Measurements from ENCODE around the gene MTHFSD. TPM values are rescaled to one million over a fixed set of nuclear protein-coding genes. Genes with fewer than 3 reads are reported as not detected.

The MTHFSD gene
- total RNA-seq, 1 donor = 14.7 TPM

- H3K4me3 ChIP-seq (ENCODE audit: low read depth, low read length) = no peak overlapping the region
- no peak for TF ChIP-seq CTCF (IDR thresholded peaks at IDR 0.05; ENCODE audit: insufficient read depth, low read depth, low read length)
- DNase-seq (ENCODE audit: low read depth) = no peak
Observed at GRCh38 chr16:86572606-86573005, 17.6 kb upstream of the MTHFSD start.

- H3K4me3 ChIP-seq (ENCODE audit: low read depth, low read length) = no peak overlapping the region
- DNase-seq (ENCODE audit: low read depth) = no peak
- no peak for TF ChIP-seq CTCF (IDR thresholded peaks at IDR 0.05; ENCODE audit: insufficient read depth, low read depth, low read length)
Observed at GRCh38 chr16:86572041-86572521, 17.0 kb upstream of the MTHFSD start.

- no peak for DNase-seq (ENCODE audit: low read depth)
- no peak for TF ChIP-seq CTCF (IDR thresholded peaks at IDR 0.05; ENCODE audit: insufficient read depth, low read depth, low read length)
- no peak overlapping the region for H3K4me3 ChIP-seq (ENCODE audit: low read depth, low read length)
Observed at GRCh38 chr16:86571530-86571915, 16.5 kb upstream of the MTHFSD start.

- H3K4me3 ChIP-seq (ENCODE audit: low read depth, low read length) = no peak overlapping the region
- DNase-seq (ENCODE audit: low read depth) = peak; percentile 9
Observed at GRCh38 chr16:86570558-86571529, 15.8 kb upstream of the MTHFSD start.

GRCh38 chr16:86569701-86570447, 14.8 kb upstream of the MTHFSD start:
- no peak for DNase-seq (ENCODE audit: low read depth)
- H3K4me3 ChIP-seq (ENCODE audit: low read depth, low read length) = peak overlapping the region; percentile 35
- TF ChIP-seq CTCF (IDR thresholded peaks at IDR 0.05; ENCODE audit: insufficient read depth, low read depth, low read length) = no peak

More at GRCh38 chr16:86570558-86571529, 15.8 kb upstream of the MTHFSD start:
- no peak for TF ChIP-seq CTCF (IDR thresholded peaks at IDR 0.05; ENCODE audit: insufficient read depth, low read depth, low read length)

GRCh38 chr16:86568677-86569623, 13.9 kb upstream of the MTHFSD start:
- no peak for DNase-seq (ENCODE audit: low read depth)
- H3K4me3 ChIP-seq (ENCODE audit: low read depth, low read length) = peak overlapping the region; percentile 71
- peak; percentile 1 for TF ChIP-seq CTCF (IDR thresholded peaks at IDR 0.05; ENCODE audit: insufficient read depth, low read depth, low read length)
